H9 (cell line): ENCODE results near the gene PDXDC1. TPM values are rescaled to one million over a fixed set of nuclear protein-coding genes. Genes with fewer than 3 reads are reported as not detected.
A peak's percentile ranks its signal among the peaks of the same experiment; 100 is the strongest.

Experiments used
- DNase-seq: peaks from one replicate; pipeline ENCODE4 v3.0.0-alpha.2; 2017
- H2AFZ ChIP-seq: one replicate; pipeline ENCODE4 v1.6.1; 2013; ENCODE audit warnings: mild to moderate bottlenecking, low read length, control low read depth, moderate library complexity
- H2AK5ac ChIP-seq: 2 replicates; pipeline ENCODE4 v1.6.1; 2013; ENCODE audit warnings: low read length, control low read depth, mixed read lengths; ENCODE audit not compliant: insufficient read length
- H2BK120ac ChIP-seq: one replicate; pipeline ENCODE4 v1.6.1; 2013; ENCODE audit warnings: low read depth, mild to moderate bottlenecking, low read length, control low read depth, inconsistent platforms; ENCODE audit not compliant: poor library complexity, severe bottlenecking
- H2BK12ac ChIP-seq: 2 replicates; pipeline ENCODE4 v1.6.1; 2013; ENCODE audit warnings: low read length, control low read depth, mixed read lengths, low read depth; ENCODE audit not compliant: insufficient read length
- H2BK15ac ChIP-seq: 2 replicates; pipeline ENCODE4 v1.6.1; 2013; ENCODE audit warnings: low read depth, low read length, control low read depth
- H2BK20ac ChIP-seq: one replicate; pipeline ENCODE4 v1.6.1; 2013; ENCODE audit warnings: low read depth, mild to moderate bottlenecking, low read length, control low read depth, inconsistent platforms; ENCODE audit not compliant: poor library complexity, severe bottlenecking
- H2BK5ac ChIP-seq: 2 replicates; pipeline ENCODE4 v1.6.1; 2013; ENCODE audit warnings: low read length, control low read depth, mixed read lengths; ENCODE audit not compliant: insufficient read length
- H3K14ac ChIP-seq: 2 replicates; pipeline ENCODE4 v1.6.1; 2013; ENCODE audit warnings: low read length, control low read depth; ENCODE audit not compliant: insufficient read depth
- H3K18ac ChIP-seq: 2 replicates; pipeline ENCODE4 v1.6.1; 2013; ENCODE audit warnings: low read depth, mild to moderate bottlenecking, mixed read lengths, low read length, control low read depth; ENCODE audit not compliant: insufficient read length
- H3K23ac ChIP-seq: 2 replicates; pipeline ENCODE4 v1.6.1; 2013; ENCODE audit warnings: low read length, control low read depth, mixed read lengths, low read depth; ENCODE audit not compliant: insufficient read length
- H3K23me2 ChIP-seq: 2 replicates; pipeline ENCODE4 v1.6.1; 2013; ENCODE audit warnings: low read depth, mild to moderate bottlenecking, mixed read lengths, low read length, control low read depth; ENCODE audit not compliant: insufficient read length, poor library complexity, severe bottlenecking
- H3K27ac ChIP-seq: 2 replicates; pipeline ENCODE4 v1.5.1; 2013; ENCODE audit warnings: low read length, control low read depth, mixed read lengths, low read depth; ENCODE audit not compliant: insufficient read length
- H3K27me3 ChIP-seq: 2 replicates; pipeline ENCODE4 v1.6.1; 2013; ENCODE audit warnings: low read length, control low read depth, inconsistent platforms; ENCODE audit not compliant: insufficient read depth
- H3K4ac ChIP-seq: 2 replicates; pipeline ENCODE4 v1.6.1; 2013; ENCODE audit warnings: low read depth, mild to moderate bottlenecking, control low read depth, inconsistent platforms, low read length, moderate library complexity
- H3K4me1 ChIP-seq: 2 replicates; pipeline ENCODE4 v1.6.1; 2013; ENCODE audit warnings: low read length, control low read depth, inconsistent platforms; ENCODE audit not compliant: insufficient read depth
- H3K4me2 ChIP-seq: 2 replicates; pipeline ENCODE4 v1.6.1; 2013; ENCODE audit warnings: low read length, control low read depth, mixed read lengths; ENCODE audit not compliant: insufficient read length, insufficient read depth
- H3K56ac ChIP-seq: 2 replicates; pipeline ENCODE4 v1.6.1; 2013; ENCODE audit warnings: low read depth, mild to moderate bottlenecking, mixed read lengths, low read length, control low read depth; ENCODE audit not compliant: insufficient read length
- H3K79me1 ChIP-seq: 2 replicates; pipeline ENCODE4 v1.6.1; 2013; ENCODE audit warnings: low read depth, mild to moderate bottlenecking, moderate library complexity, low read length, control low read depth, inconsistent platforms; ENCODE audit not compliant: insufficient read depth, poor library complexity, severe bottlenecking
- H3K79me2 ChIP-seq: 2 replicates; pipeline ENCODE4 v1.6.1; 2013; ENCODE audit warnings: low read length, control low read depth, inconsistent platforms; ENCODE audit not compliant: insufficient read depth
- H3K9ac ChIP-seq: 2 replicates; pipeline ENCODE4 v1.6.1; 2013; ENCODE audit warnings: low read length, control low read depth, mixed read lengths; ENCODE audit not compliant: insufficient read length; ENCODE audit errors: extremely low read depth
- H3K9me3 ChIP-seq: one replicate; pipeline ENCODE4 v1.6.1; 2013; ENCODE audit warnings: low read depth, low read length, inconsistent platforms; ENCODE audit not compliant: control insufficient read depth
- H3T11ph ChIP-seq: one replicate; pipeline ENCODE4 v1.6.1; 2013; ENCODE audit warnings: mild to moderate bottlenecking, low read length, control low read depth, inconsistent platforms
- H4K20me1 ChIP-seq: one replicate; pipeline ENCODE4 v1.6.1; 2013; ENCODE audit not compliant: control insufficient read depth, insufficient read length, insufficient read depth
- H4K5ac ChIP-seq: 2 replicates; pipeline ENCODE4 v1.6.1; 2013; ENCODE audit warnings: low read depth, mild to moderate bottlenecking, mixed read lengths, low read length, control low read depth; ENCODE audit not compliant: insufficient read length
- H4K8ac ChIP-seq: replicated peaks from 2 replicates; pipeline ENCODE4 v1.6.1; 2013; ENCODE audit warnings: low read length, control low read depth, mixed read lengths, low read depth; ENCODE audit not compliant: insufficient read length
- H4K91ac ChIP-seq: 2 replicates; pipeline ENCODE4 v1.6.1; 2013; ENCODE audit warnings: low read depth, mild to moderate bottlenecking, moderate library complexity, mixed read lengths, low read length, control low read depth; ENCODE audit not compliant: insufficient read length
- H3K27ac Mint-ChIP-seq, 3 experiments: 2 replicates in 2 of 3; 3 replicates in 1 of 3; pipeline ENCODE4 v1.8.0; 2020 to 2021; ENCODE audit warnings: mixed read lengths in 3 of 3, mild to moderate bottlenecking in 1 of 3, moderate library complexity in 1 of 3
- H3K27me3 Mint-ChIP-seq: 2 replicates; pipeline ENCODE4 v1.8.0; 2021; ENCODE audit warnings: low read depth, mild to moderate bottlenecking, moderate library complexity, mixed read lengths
- H3K36me3 Mint-ChIP-seq, 3 experiments: 2 replicates in 2 of 3; 3 replicates in 1 of 3; pipeline ENCODE4 v1.8.0; 2020 to 2021; ENCODE audit warnings: low read depth in 3 of 3, mixed read lengths in 3 of 3; ENCODE audit not compliant: insufficient read depth in 1 of 3
- H3K4me1 Mint-ChIP-seq, 2 experiments: 2 replicates each; pipeline ENCODE4 v1.8.0; 2020; ENCODE audit warnings: mixed read lengths in 2 of 2
- H3K4me3 Mint-ChIP-seq, 2 experiments: 2 replicates in 1 of 2; 3 replicates in 1 of 2; pipeline ENCODE4 v1.8.0; 2020 to 2021; ENCODE audit warnings: mild to moderate bottlenecking in 2 of 2, mixed read lengths in 2 of 2, moderate library complexity in 1 of 2
- H3K9me3 Mint-ChIP-seq, 2 experiments: 2 replicates in 1 of 2; 3 replicates in 1 of 2; pipeline ENCODE4 v1.8.0; 2020; ENCODE audit warnings: mild to moderate bottlenecking in 2 of 2, mixed read lengths in 2 of 2, moderate library complexity in 1 of 2
- WGBS: extraction: QIAGEN DNeasy Blood & Tissue Kit; methylation state at CpG from one replicate; pipeline ENCODE4 v1.1.7; 2013; ENCODE audit warnings: missing lambda C conversion rate, low lambda C conversion rate, mixed read lengths; ENCODE audit not compliant: insufficient read length; ENCODE audit errors: extremely low coverage; 5-methylcytosine and 5-hydroxymethylcytosine counted together
- total RNA-seq: library from RNA; stranded (reverse); gene quantifications from 2 replicates; pipeline ENCODE4 v1.2.1, GENCODE V29; 2021
- TF ChIP-seq, protein P1 (sequence below): fragments of 200-600 bp; sonication (generic); conservative IDR thresholded peaks from 3 replicates; pipeline ENCODE4 v1.8.0; 2021; ENCODE audit warnings: antibody characterized with exemption, mild to moderate bottlenecking

PDXDC1 gene
- total RNA-seq, 1 experiment from 2014 or later, result 112 TPM

DNA sequence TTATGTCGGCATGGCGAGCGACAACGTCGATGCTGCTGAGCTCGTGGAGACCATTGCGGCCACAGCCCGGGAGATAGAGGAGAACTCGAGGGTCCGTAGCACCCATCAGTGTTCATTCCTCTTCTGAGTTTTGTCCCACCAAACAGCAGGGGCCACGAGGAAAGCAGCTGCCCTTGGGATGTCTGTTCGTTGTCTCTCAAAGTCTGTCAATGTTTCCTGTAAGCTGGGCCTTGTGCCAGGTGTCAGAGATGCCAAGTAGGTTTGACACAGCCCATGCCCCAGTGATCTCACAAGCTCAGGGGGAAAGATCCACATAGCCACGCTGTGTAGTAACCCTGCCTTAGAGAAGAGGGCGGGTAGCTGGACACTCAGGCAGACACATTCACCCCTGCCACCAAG lies 58.5 kb downstream of the PDXDC1 start:
- Histone ChIP-seq H4K91ac (no peak overlapping the region), H4K5ac (no peak overlapping the region), H3K4me1 (no peaks in the 10 kb centered on the region), H2AK5ac (no peak overlapping the region), H3K79me1 (no peaks in the 10 kb centered on the region), H3K18ac (no peak overlapping the region), H3T11ph (no peak overlapping the region), H3K4ac (no peak overlapping the region), H2AFZ (no peak overlapping the region), H3K9ac (no peak overlapping the region), H2BK15ac (no peak overlapping the region), H3K79me2 (no peaks in the 10 kb centered on the region), H3K4me2 (no peak overlapping the region), H3K27me3 (no peaks in the 10 kb centered on the region), H4K8ac (no peak overlapping the region), H2BK5ac (no peak overlapping the region), H4K20me1 (no peaks in the 10 kb centered on the region), H2BK12ac (no peak overlapping the region), H3K27ac (no peak overlapping the region), H3K23ac (no peak overlapping the region), H3K9me3 (no peaks in the 10 kb centered on the region), H2BK20ac (no peak overlapping the region), H2BK120ac (no peak overlapping the region), H3K56ac (no peak overlapping the region), H3K14ac (no peak overlapping the region), H3K23me2 (no peaks in the 10 kb centered on the region)
- TF ChIP-seq, protein P1, sequence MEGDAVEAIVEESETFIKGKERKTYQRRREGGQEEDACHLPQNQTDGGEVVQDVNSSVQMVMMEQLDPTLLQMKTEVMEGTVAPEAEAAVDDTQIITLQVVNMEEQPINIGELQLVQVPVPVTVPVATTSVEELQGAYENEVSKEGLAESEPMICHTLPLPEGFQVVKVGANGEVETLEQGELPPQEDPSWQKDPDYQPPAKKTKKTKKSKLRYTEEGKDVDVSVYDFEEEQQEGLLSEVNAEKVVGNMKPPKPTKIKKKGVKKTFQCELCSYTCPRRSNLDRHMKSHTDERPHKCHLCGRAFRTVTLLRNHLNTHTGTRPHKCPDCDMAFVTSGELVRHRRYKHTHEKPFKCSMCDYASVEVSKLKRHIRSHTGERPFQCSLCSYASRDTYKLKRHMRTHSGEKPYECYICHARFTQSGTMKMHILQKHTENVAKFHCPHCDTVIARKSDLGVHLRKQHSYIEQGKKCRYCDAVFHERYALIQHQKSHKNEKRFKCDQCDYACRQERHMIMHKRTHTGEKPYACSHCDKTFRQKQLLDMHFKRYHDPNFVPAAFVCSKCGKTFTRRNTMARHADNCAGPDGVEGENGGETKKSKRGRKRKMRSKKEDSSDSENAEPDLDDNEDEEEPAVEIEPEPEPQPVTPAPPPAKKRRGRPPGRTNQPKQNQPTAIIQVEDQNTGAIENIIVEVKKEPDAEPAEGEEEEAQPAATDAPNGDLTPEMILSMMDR, result no peak
- H3K36me3 Mint-ChIP-seq, result peaks cover 29 to 87% (median 75%) of the 10 kb centered on the region in 3 experiments; a peak in 6 of 7 replicates
- no peak overlapping the region for H3K27ac Mint-ChIP-seq
- H3K4me1 Mint-ChIP-seq, result no peaks in the 10 kb centered on the region
- H3K9me3 Mint-ChIP-seq, result no peaks in the 10 kb centered on the region
- H3K27me3 Mint-ChIP-seq, result no peaks in the 10 kb centered on the region
- H3K4me3 Mint-ChIP-seq, result no peak overlapping the region
- WGBS, result no CpG with 5 or more reads among the region's 14 CpGs
- peak; percentile 12 for DNase-seq
